HepG2 (cell line): ENCODE data around the gene CCDC142. TPM values are rescaled to one million over a fixed set of nuclear protein-coding genes. Genes with fewer than 3 reads are reported as not detected.

Experiments used
- AHR ChIP-seq: IDR thresholded peaks from 2 replicates; pipeline ENCODE4 v1.6.1; 2018; ENCODE audit warnings: missing genetic modification reagents, missing compliant biosample characterization
- CBX2 ChIP-seq, 2 experiments: fragments of 200-600 bp in 1 of 2; sonication (generic); formaldehyde crosslinking in 1 of 2; IDR thresholded peaks; 2 replicates each; pipeline versions ENCODE4 v1.7.0 to v1.8.1; 2018 to 2022; ENCODE audit warnings: low read depth in 2 of 2, low read length in 1 of 2, mild to moderate bottlenecking in 1 of 2, missing genetic modification reagents in 1 of 2
- ELF1 ChIP-seq: sonication (generic); formaldehyde crosslinking; IDR thresholded peaks from 2 replicates; pipeline ENCODE4 v1.4.0; 2020; ENCODE audit warnings: missing genetic modification reagents
- ESRRA ChIP-seq: sonication (generic); formaldehyde crosslinking; IDR thresholded peaks from 2 replicates; pipeline ENCODE4 v1.5.1; 2020; ENCODE audit warnings: mild to moderate bottlenecking, low read depth, missing genetic modification reagents
- FOXJ3 ChIP-seq: sonication (generic); formaldehyde crosslinking; IDR thresholded peaks from 2 replicates; pipeline ENCODE4 v1.4.0; 2020; ENCODE audit warnings: missing genetic modification reagents, mild to moderate bottlenecking, borderline replicate concordance
- FOXK1 ChIP-seq: sonication (generic); formaldehyde crosslinking; IDR thresholded peaks from 2 replicates; pipeline ENCODE4 v1.4.0; 2020; ENCODE audit warnings: low read depth, missing genetic modification reagents, borderline replicate concordance
- GATAD2A ChIP-seq: IDR thresholded peaks from 2 replicates; pipeline ENCODE4 v1.6.1; 2016
- KLF11 ChIP-seq: IDR thresholded peaks from 2 replicates; pipeline ENCODE4 v1.6.1; 2016; ENCODE audit warnings: missing compliant biosample characterization
- MXD4 ChIP-seq: IDR thresholded peaks from 2 replicates; pipeline ENCODE4 v1.6.1; 2016; ENCODE audit warnings: mild to moderate bottlenecking, missing biosample characterization, missing genetic modification reagents
- SIN3B ChIP-seq: fragments of 150-350 bp; IDR thresholded peaks from 2 replicates; pipeline ENCODE4 v1.6.1; 2014; ENCODE audit warnings: low read length
- U2AF2 ChIP-seq: fragments of 200-400 bp; formaldehyde crosslinking; IDR thresholded peaks from 2 replicates; pipeline ENCODE4 v1.6.1; 2017; ENCODE audit warnings: low read depth, mild to moderate bottlenecking, low read length
- ZNF431 ChIP-seq: sonication (generic); formaldehyde crosslinking; IDR thresholded peaks from 2 replicates; pipeline ENCODE4 v1.9.0; 2022; ENCODE audit warnings: missing genetic modification reagents, low read depth, mild to moderate bottlenecking, borderline replicate concordance
- ZSCAN31 ChIP-seq: sonication (generic); formaldehyde crosslinking; IDR thresholded peaks from 2 replicates; pipeline ENCODE4 v1.5.0; 2020; ENCODE audit warnings: low read depth, mild to moderate bottlenecking, missing genetic modification reagents
- polyA plus RNA-seq, 8 experiments: library from polyadenylated mRNA; depleted of rRNA in 3 of 8; stranded (reverse) in 7 of 8; unstranded in 1 of 8; fragments of >200 nt; fragmentation: Illumina TruSeq in 4 of 8; extraction: Trizol in 4 of 8; gene quantifications; 2 replicates each; pipeline versions ENCODE4 v1.2.1 to v1.2.3, GENCODE V29; 2011 to 2016; ENCODE audit warnings: low read depth in 4 of 8, missing spikeins in 1 of 8, mixed read lengths in 1 of 8; ENCODE audit not compliant: insufficient read depth in 1 of 8
- total RNA-seq, 5 experiments: library from RNA; depleted of rRNA; stranded (reverse); fragments of >200 nt; fragmentation: Illumina TruSeq; extraction: Trizol; gene quantifications; 2 replicates each; pipeline ENCODE4 v1.2.3, GENCODE V29; 2016; ENCODE audit warnings: low read depth in 1 of 5
- TF ChIP-seq, protein P1 (sequence below): sonication (generic); formaldehyde crosslinking; IDR thresholded peaks from 2 replicates; pipeline ENCODE4 v1.8.0; 2022; ENCODE audit warnings: mild to moderate bottlenecking, missing genetic modification reagents
- TF ChIP-seq, protein P2 (sequence below): sonication (generic); formaldehyde crosslinking; IDR thresholded peaks from 2 replicates; pipeline ENCODE4 v1.5.0; 2020; ENCODE audit warnings: mild to moderate bottlenecking, missing genetic modification reagents
- TF ChIP-seq, protein P3 (sequence below): sonication (generic); formaldehyde crosslinking; IDR thresholded peaks from 2 replicates; pipeline ENCODE4 v1.4.0; 2020; ENCODE audit warnings: missing genetic modification reagents
- TF ChIP-seq, protein P4 (sequence below): sonication (generic); formaldehyde crosslinking; IDR thresholded peaks from 2 replicates; pipeline ENCODE4 v1.4.0; 2020; ENCODE audit warnings: mild to moderate bottlenecking, low read depth, missing genetic modification reagents
- TF ChIP-seq, protein P5 (sequence below): IDR thresholded peaks from 2 replicates; pipeline ENCODE4 v1.6.1; 2016; ENCODE audit warnings: low read depth

Gene CCDC142
- total and polyA plus RNA-seq, 2 of the 13 experiments (the other 11 are each of a cell fraction or from before 2014, with no cell fraction given) = 14.7 to 30.4 TPM

DNA sequence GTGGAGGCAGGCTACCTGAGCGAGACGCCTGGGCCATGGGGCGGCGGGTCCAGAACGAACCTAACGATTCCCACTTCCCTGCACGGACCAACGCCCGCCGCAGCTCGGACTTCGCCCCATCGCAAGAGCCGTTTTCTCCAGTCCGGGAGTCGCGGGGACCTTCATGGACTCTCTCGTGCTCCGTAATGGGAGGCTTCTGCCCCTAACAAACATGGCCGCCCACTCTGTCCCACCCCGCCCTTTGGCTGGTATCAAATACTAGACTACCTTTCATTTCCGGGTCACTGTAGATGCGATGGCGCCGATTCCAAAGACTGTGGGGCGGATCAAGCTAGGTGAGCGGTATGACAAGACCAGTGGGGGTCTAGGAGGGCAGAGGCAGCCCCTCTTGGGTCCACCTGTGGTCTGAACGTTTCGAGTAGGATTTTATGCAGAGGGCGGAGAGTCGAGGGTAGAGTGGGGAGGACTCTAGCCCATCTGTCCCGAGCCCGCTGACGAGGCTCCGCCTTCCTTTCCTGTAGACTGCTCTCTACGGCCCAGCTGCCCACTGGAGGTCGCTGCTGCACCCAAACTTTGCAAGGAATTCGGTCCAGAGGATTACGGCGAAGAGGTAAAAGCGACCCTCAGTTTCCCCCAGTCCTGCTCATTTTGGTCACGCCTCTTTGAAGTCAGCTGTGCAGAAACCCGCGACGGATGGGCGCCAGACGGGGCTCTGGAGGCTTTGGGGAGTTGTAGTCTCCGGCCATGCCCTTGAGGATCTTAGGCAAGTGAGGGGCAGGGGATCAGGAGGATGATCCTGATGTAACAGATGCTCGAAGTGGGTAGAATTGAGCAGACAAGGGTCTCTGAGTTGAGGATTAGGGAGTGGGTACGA is at the start of gene CCDC142, which contains the start of gene TTC31 (continued):
- TF ChIP-seq, protein P1, sequence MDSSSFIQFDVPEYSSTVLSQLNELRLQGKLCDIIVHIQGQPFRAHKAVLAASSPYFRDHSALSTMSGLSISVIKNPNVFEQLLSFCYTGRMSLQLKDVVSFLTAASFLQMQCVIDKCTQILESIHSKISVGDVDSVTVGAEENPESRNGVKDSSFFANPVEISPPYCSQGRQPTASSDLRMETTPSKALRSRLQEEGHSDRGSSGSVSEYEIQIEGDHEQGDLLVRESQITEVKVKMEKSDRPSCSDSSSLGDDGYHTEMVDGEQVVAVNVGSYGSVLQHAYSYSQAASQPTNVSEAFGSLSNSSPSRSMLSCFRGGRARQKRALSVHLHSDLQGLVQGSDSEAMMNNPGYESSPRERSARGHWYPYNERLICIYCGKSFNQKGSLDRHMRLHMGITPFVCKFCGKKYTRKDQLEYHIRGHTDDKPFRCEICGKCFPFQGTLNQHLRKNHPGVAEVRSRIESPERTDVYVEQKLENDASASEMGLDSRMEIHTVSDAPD (CRISPR knock-in tag) = peak; percentile 83
- TF ChIP-seq ELF1 = peak; percentile 90
- no peak for TF ChIP-seq U2AF2
- TF ChIP-seq ZNF431 (CRISPR knock-in tag) = peak; percentile 75; the same call in 1 of the 2 replicates
- TF ChIP-seq FOXJ3 = peak; percentile 66; the same call in 1 of the 2 replicates
- TF ChIP-seq, protein P2, sequence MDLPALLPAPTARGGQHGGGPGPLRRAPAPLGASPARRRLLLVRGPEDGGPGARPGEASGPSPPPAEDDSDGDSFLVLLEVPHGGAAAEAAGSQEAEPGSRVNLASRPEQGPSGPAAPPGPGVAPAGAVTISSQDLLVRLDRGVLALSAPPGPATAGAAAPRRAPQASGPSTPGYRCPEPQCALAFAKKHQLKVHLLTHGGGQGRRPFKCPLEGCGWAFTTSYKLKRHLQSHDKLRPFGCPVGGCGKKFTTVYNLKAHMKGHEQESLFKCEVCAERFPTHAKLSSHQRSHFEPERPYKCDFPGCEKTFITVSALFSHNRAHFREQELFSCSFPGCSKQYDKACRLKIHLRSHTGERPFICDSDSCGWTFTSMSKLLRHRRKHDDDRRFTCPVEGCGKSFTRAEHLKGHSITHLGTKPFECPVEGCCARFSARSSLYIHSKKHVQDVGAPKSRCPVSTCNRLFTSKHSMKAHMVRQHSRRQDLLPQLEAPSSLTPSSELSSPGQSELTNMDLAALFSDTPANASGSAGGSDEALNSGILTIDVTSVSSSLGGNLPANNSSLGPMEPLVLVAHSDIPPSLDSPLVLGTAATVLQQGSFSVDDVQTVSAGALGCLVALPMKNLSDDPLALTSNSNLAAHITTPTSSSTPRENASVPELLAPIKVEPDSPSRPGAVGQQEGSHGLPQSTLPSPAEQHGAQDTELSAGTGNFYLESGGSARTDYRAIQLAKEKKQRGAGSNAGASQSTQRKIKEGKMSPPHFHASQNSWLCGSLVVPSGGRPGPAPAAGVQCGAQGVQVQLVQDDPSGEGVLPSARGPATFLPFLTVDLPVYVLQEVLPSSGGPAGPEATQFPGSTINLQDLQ (CRISPR knock-in tag) = peak; percentile 46
- TF ChIP-seq MXD4 (CRISPR knock-in tag) = peak; percentile 74; the same call in 1 of the 2 replicates
- TF ChIP-seq CBX2 (IDR thresholded peaks at IDR 0.05; ENCODE audit: low read depth, low read length) = no peak
- no peak for TF ChIP-seq CBX2 (CRISPR knock-in tag; IDR thresholded peaks at IDR 0.05; ENCODE audit: low read depth)
- peak; percentile 98 for TF ChIP-seq SIN3B
- TF ChIP-seq, protein P3, sequence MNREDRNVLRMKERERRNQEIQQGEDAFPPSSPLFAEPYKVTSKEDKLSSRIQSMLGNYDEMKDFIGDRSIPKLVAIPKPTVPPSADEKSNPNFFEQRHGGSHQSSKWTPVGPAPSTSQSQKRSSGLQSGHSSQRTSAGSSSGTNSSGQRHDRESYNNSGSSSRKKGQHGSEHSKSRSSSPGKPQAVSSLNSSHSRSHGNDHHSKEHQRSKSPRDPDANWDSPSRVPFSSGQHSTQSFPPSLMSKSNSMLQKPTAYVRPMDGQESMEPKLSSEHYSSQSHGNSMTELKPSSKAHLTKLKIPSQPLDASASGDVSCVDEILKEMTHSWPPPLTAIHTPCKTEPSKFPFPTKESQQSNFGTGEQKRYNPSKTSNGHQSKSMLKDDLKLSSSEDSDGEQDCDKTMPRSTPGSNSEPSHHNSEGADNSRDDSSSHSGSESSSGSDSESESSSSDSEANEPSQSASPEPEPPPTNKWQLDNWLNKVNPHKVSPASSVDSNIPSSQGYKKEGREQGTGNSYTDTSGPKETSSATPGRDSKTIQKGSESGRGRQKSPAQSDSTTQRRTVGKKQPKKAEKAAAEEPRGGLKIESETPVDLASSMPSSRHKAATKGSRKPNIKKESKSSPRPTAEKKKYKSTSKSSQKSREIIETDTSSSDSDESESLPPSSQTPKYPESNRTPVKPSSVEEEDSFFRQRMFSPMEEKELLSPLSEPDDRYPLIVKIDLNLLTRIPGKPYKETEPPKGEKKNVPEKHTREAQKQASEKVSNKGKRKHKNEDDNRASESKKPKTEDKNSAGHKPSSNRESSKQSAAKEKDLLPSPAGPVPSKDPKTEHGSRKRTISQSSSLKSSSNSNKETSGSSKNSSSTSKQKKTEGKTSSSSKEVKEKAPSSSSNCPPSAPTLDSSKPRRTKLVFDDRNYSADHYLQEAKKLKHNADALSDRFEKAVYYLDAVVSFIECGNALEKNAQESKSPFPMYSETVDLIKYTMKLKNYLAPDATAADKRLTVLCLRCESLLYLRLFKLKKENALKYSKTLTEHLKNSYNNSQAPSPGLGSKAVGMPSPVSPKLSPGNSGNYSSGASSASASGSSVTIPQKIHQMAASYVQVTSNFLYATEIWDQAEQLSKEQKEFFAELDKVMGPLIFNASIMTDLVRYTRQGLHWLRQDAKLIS (CRISPR knock-in tag) = peak; percentile 15
- peak; percentile 93; the same call in 1 of the 2 replicates for TF ChIP-seq FOXK1
- TF ChIP-seq GATAD2A (CRISPR knock-in tag) = peak; percentile 81
- TF ChIP-seq ESRRA (CRISPR knock-in tag) = peak; percentile 78
- TF ChIP-seq, protein P4, sequence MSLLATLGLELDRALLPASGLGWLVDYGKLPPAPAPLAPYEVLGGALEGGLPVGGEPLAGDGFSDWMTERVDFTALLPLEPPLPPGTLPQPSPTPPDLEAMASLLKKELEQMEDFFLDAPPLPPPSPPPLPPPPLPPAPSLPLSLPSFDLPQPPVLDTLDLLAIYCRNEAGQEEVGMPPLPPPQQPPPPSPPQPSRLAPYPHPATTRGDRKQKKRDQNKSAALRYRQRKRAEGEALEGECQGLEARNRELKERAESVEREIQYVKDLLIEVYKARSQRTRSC (CRISPR knock-in tag) = no peak
- TF ChIP-seq KLF11 (CRISPR knock-in tag) = peak; percentile 25
- TF ChIP-seq, protein P5, sequence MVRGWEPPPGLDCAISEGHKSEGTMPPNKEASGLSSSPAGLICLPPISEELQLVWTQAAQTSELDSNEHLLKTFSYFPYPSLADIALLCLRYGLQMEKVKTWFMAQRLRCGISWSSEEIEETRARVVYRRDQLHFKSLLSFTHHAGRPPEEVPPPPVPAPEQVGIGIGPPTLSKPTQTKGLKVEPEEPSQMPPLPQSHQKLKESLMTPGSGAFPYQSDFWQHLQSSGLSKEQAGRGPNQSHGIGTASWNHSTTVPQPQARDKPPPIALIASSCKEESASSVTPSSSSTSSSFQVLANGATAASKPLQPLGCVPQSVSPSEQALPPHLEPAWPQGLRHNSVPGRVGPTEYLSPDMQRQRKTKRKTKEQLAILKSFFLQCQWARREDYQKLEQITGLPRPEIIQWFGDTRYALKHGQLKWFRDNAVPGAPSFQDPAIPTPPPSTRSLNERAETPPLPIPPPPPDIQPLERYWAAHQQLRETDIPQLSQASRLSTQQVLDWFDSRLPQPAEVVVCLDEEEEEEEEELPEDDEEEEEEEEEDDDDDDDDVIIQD (CRISPR knock-in tag) = peak; percentile 71
- TF ChIP-seq ZSCAN31 = peak; percentile 48; the same call in 1 of the 2 replicates
- TF ChIP-seq AHR = no peak; the same call in 1 of the 2 replicates
